Stimulated activated CD8-positive, alpha-beta memory T cell treated with anti-CD3 and anti-CD28 coated beads, Interleukin-4, amount 100 ng/mL, for 24 hours (primary cell): ENCODE measurements around the gene NR2E1.

Experiments used
- DNase-seq: peaks from one replicate; pipeline ENCODE4 v3.0.0-alpha.2; 2020; ENCODE audit warnings: low read depth

The NR2E1 gene

GRCh38 chr6:108156180-108156937 is 9.5 kb upstream of the NR2E1 start:
- DNase-seq, result no peak

GRCh38 chr6:108156938-108157233 is 8.9 kb upstream of the NR2E1 start:
- no peak for DNase-seq

GRCh38 chr6:108157234-108157980 is 8.4 kb upstream of the NR2E1 start:
- DNase-seq, result no peak

- DNase-seq, result no peak
These were observed 7.8 kb upstream of the NR2E1 start for GRCh38 chr6:108157981-108158525.

- no peak for DNase-seq
These were observed 5.8 kb upstream of the NR2E1 start for GRCh38 chr6:108159981-108160380.

GRCh38 chr6:108161724-108162282 is 4.0 kb upstream of the NR2E1 start:
- DNase-seq, result no peak

GRCh38 chr6:108163267-108163643 is 2.6 kb upstream of the NR2E1 start:
- no peak for DNase-seq

- no peak for DNase-seq
These were observed 1.9 kb upstream of the NR2E1 start for GRCh38 chr6:108163644-108164542.

- no peak for DNase-seq
These were observed 1.3 kb upstream of the NR2E1 start for GRCh38 chr6:108164543-108164814.

- DNase-seq, result no peak
These were observed 761 bp upstream of the NR2E1 start for GRCh38 chr6:108164815-108165706.

GRCh38 chr6:108166664-108167448 is 1.0 kb downstream of the NR2E1 start:
- DNase-seq, result no peak

GRCh38 chr6:108167449-108168089 is 1.7 kb downstream of the NR2E1 start:
- no peak for DNase-seq

- DNase-seq, result no peak
These were observed 2.3 kb downstream of the NR2E1 start for GRCh38 chr6:108168090-108168463.

GRCh38 chr6:108168501-108169463 is 3.0 kb downstream of the NR2E1 start:
- no peak for DNase-seq

- DNase-seq, result no peak
These were observed 3.9 kb downstream of the NR2E1 start for GRCh38 chr6:108169464-108170331.

GRCh38 chr6:108170332-108171290 is 4.8 kb downstream of the NR2E1 start:
- DNase-seq, result no peak
